Heart left ventricle (tissue), 13 donors: ENCODE measurements around the gene PTPMT1.

Experiments
- POLR2A ChIP-seq, 2 donors: fragments of 450-650 bp; IDR thresholded peaks; one replicate each; pipeline ENCODE4 v1.6.1; 2017; ENCODE audit warnings: antibody characterized with exemption in 2 of 2, mild to moderate bottlenecking in 2 of 2, moderate library complexity in 2 of 2
- TF ChIP-seq, protein P1 (sequence below), 12 donors: fragments of 200-600 bp; sonication (generic) in 4 of 12; IDR thresholded peaks; one replicate each; pipeline versions ENCODE4 v1.5.0 to v1.8.0; 2018 to 2022; ENCODE audit warnings: antibody characterized with exemption in 12 of 12, mild to moderate bottlenecking in 5 of 12
- donor health status: ischemic (EF 13 %, LVEDD 7.1; RV severe dilation, severe dysfunction).
- donor health status: DM: no; HTN: yes; CAD: no.
- donor health status: DM: no; HTN: no; CAD: no.
- donor health status: ischemic (EF 25% LVEDD 6.9; RV normal size, moderate dysfunction).
- donor health status: ischemic (EF 25% LVEDD 5.7; RV mildly dilated, moderate dysfunction).
- donor health status: ischemic (EF 35%, LVEDD 5.7; RV mildly dilated, moderate dysfunction).
- donor health status: nonischemic (EF 11% LVEDD 7.7; RV severe dilation, severe dysfunction).
- donor health status: DM: yes; HTN: yes; CAD: no.
- donor health status: PGD.
- donor health status: ischemic (EF 29% LVEDD 5.4; RV normal size, mild dysfunction).
- donor health status: nonischemic (EF 23%, LVEDD 6.1; RV moderate dilation, normal function).

GRCh38 chr11:47617417-47617809, 52.0 kb downstream of the PTPMT1 start:
- TF ChIP-seq, protein P1, sequence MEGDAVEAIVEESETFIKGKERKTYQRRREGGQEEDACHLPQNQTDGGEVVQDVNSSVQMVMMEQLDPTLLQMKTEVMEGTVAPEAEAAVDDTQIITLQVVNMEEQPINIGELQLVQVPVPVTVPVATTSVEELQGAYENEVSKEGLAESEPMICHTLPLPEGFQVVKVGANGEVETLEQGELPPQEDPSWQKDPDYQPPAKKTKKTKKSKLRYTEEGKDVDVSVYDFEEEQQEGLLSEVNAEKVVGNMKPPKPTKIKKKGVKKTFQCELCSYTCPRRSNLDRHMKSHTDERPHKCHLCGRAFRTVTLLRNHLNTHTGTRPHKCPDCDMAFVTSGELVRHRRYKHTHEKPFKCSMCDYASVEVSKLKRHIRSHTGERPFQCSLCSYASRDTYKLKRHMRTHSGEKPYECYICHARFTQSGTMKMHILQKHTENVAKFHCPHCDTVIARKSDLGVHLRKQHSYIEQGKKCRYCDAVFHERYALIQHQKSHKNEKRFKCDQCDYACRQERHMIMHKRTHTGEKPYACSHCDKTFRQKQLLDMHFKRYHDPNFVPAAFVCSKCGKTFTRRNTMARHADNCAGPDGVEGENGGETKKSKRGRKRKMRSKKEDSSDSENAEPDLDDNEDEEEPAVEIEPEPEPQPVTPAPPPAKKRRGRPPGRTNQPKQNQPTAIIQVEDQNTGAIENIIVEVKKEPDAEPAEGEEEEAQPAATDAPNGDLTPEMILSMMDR (IDR thresholded peaks at IDR 0.05): peak in 1 of 12 donors; percentile 4
- TF ChIP-seq POLR2A (IDR thresholded peaks at IDR 0.05): no peak
